GM23338 (cell line): ENCODE measurements around the gene RARRES2. TPM values are rescaled to one million over a fixed set of nuclear protein-coding genes. Genes with fewer than 3 reads are reported as not detected.
A peak's percentile ranks its signal among the peaks of the same experiment; 100 is the strongest.

ENCODE experiments used
- ATAC-seq: fragments of 200-7000 bp; cut with Tn5 transposase; 3 replicates; pipeline ENCODE4 v1.9.1; 2020
- DNase-seq: peaks from one replicate; pipeline ENCODE4 v3.0.0-alpha.2; 2015; ENCODE audit warnings: low spot score
- H2AFZ ChIP-seq: fragments of 200-600 bp; sonication (generic); 2 replicates; pipeline ENCODE4 v1.8.0; 2016; ENCODE audit warnings: antibody characterized with exemption, mild to moderate bottlenecking, moderate library complexity
- H3F3A ChIP-seq: fragments of 200-600 bp; sonication (generic); replicated peaks from 2 replicates; pipeline ENCODE4 v1.8.0; 2017; ENCODE audit warnings: antibody characterized with exemption, mixed run types, low read depth
- H3K27ac ChIP-seq: fragments of 200-600 bp; sonication (generic); 2 replicates; pipeline ENCODE4 v1.6.1; 2016; ENCODE audit warnings: low read depth
- H3K27me3 ChIP-seq: fragments of 200-600 bp; sonication (generic); 2 replicates; pipeline ENCODE4 v1.8.0; 2016; ENCODE audit warnings: mild to moderate bottlenecking, mixed run types, moderate library complexity; ENCODE audit not compliant: insufficient read depth
- H3K36me3 ChIP-seq: fragments of 200-600 bp; sonication (generic); 2 replicates; pipeline ENCODE4 v1.8.0; 2016; ENCODE audit warnings: mild to moderate bottlenecking; ENCODE audit not compliant: insufficient read depth
- H3K4me1 ChIP-seq: fragments of 200-600 bp; sonication (generic); 2 replicates; pipeline ENCODE4 v1.8.0; 2016; ENCODE audit warnings: mild to moderate bottlenecking, moderate library complexity; ENCODE audit not compliant: insufficient read depth
- H3K4me2 ChIP-seq: fragments of 200-600 bp; sonication (generic); 2 replicates; pipeline ENCODE4 v1.7.1; 2017; ENCODE audit warnings: mixed run types
- H3K4me3 ChIP-seq: fragments of 200-600 bp; sonication (generic); 2 replicates; pipeline ENCODE4 v1.6.1; 2016; ENCODE audit warnings: mixed run types
- H3K79me2 ChIP-seq: fragments of 200-600 bp; sonication (generic); replicated peaks from 2 replicates; pipeline ENCODE4 v1.8.0; 2017; ENCODE audit warnings: mild to moderate bottlenecking; ENCODE audit not compliant: insufficient read depth
- H3K9me2 ChIP-seq: fragments of 200-600 bp; sonication (generic); 2 replicates; pipeline ENCODE4 v1.8.0; 2017; ENCODE audit not compliant: insufficient read depth
- H4K20me1 ChIP-seq: fragments of 200-600 bp; sonication (generic); replicated peaks from 2 replicates; pipeline ENCODE4 v1.8.0; 2017; ENCODE audit warnings: mild to moderate bottlenecking; ENCODE audit not compliant: insufficient read depth
- H3K27ac Mint-ChIP-seq: 2 replicates; pipeline ENCODE4 v1.8.0; 2020; ENCODE audit warnings: inconsistent platforms, mild to moderate bottlenecking, moderate library complexity, mixed read lengths
- H3K27me3 Mint-ChIP-seq: 3 replicates; pipeline ENCODE4 v1.8.0; 2022; ENCODE audit warnings: low read depth, mild to moderate bottlenecking, moderate library complexity, mixed read lengths, inconsistent platforms; ENCODE audit not compliant: insufficient read depth, poor library complexity
- H3K36me3 Mint-ChIP-seq: 3 replicates; pipeline ENCODE4 v1.8.0; 2021; ENCODE audit warnings: low read depth, mild to moderate bottlenecking, inconsistent platforms, moderate library complexity, mixed read lengths
- H3K4me1 Mint-ChIP-seq: 3 replicates; pipeline ENCODE4 v1.8.0; 2020; ENCODE audit warnings: mild to moderate bottlenecking, inconsistent platforms, mixed read lengths
- H3K4me3 Mint-ChIP-seq: 3 replicates; pipeline ENCODE4 v1.8.0; 2021; ENCODE audit warnings: moderate library complexity, mild to moderate bottlenecking, inconsistent platforms, mixed read lengths
- H3K9me3 Mint-ChIP-seq: 3 replicates; pipeline ENCODE4 v1.8.0; 2020; ENCODE audit warnings: moderate library complexity, mild to moderate bottlenecking, inconsistent platforms, mixed read lengths
- CREB1 ChIP-seq: fragments of 250-450 bp; sonication (Bioruptor Pico); IDR thresholded peaks from 2 replicates; pipeline ENCODE4 v1.5.0; 2020; ENCODE audit warnings: low read depth, mild to moderate bottlenecking, moderate library complexity
- CTCF ChIP-seq, 2 experiments: fragments of 200-600 bp in 1 of 2; sonication (generic) in 1 of 2; conservative IDR thresholded peaks; 2 replicates each; pipeline versions ENCODE4 v1.5.1 to v1.6.1; 2016 to 2017; ENCODE audit warnings: antibody characterized with exemption in 2 of 2, low read depth in 2 of 2, mild to moderate bottlenecking in 2 of 2, moderate library complexity in 1 of 2
- ETS1 ChIP-seq: IDR thresholded peaks from 2 replicates; pipeline ENCODE4 v1.6.1; 2016; ENCODE audit warnings: antibody characterized with exemption
- EZH2 ChIP-seq: fragments of 200-600 bp; sonication (generic); IDR thresholded peaks from one replicate; pipeline ENCODE4 v1.8.0; 2017; ENCODE audit warnings: antibody characterized with exemption, mild to moderate bottlenecking, low read depth; ENCODE audit not compliant: unreplicated experiment
- EZH2phosphoT487 ChIP-seq: fragments of 200-600 bp; sonication (generic); IDR thresholded peaks from one replicate; pipeline ENCODE4 v1.8.1; 2018; ENCODE audit warnings: antibody characterized with exemption; ENCODE audit not compliant: unreplicated experiment
- JUNB ChIP-seq: IDR thresholded peaks from one replicate; pipeline ENCODE4 v1.6.1; 2016; ENCODE audit warnings: antibody characterized with exemption; ENCODE audit not compliant: unreplicated experiment
- NANOG ChIP-seq: IDR thresholded peaks from 2 replicates; pipeline ENCODE4 v1.6.1; 2016; ENCODE audit warnings: antibody characterized with exemption, borderline replicate concordance
- REST ChIP-seq: IDR thresholded peaks from one replicate; pipeline ENCODE4 v1.6.1; 2018; ENCODE audit warnings: antibody characterized with exemption; ENCODE audit not compliant: unreplicated experiment
- STAT1 ChIP-seq: IDR thresholded peaks from one replicate; pipeline ENCODE4 v1.6.1; 2016; ENCODE audit warnings: antibody characterized with exemption; ENCODE audit not compliant: unreplicated experiment
- ZNF114 ChIP-seq: fragments of 250-450 bp; sonication (Bioruptor Pico); IDR thresholded peaks from 2 replicates; pipeline ENCODE4 v1.5.0; 2020; ENCODE audit warnings: mild to moderate bottlenecking, moderate library complexity
- ZNF331 ChIP-seq: fragments of 250-450 bp; sonication (Bioruptor Pico); IDR thresholded peaks from 2 replicates; pipeline ENCODE4 v1.5.0; 2020; ENCODE audit warnings: low read depth, mild to moderate bottlenecking, moderate library complexity
- ZNF462 ChIP-seq: fragments of 250-450 bp; sonication (Bioruptor Pico); IDR thresholded peaks from 2 replicates; pipeline ENCODE4 v1.5.0; 2020; ENCODE audit warnings: mild to moderate bottlenecking, moderate library complexity
- polyA plus RNA-seq: library from polyadenylated mRNA; unstranded; fragments of >200 nt; fragmentation: Nextera tagmentation; extraction: Ambion mirVana; gene quantifications from 2 replicates; pipeline ENCODE4 v1.2.1, GENCODE V29; 2016
- total RNA-seq: library from RNA; depleted of rRNA; stranded (reverse); fragments of >200 nt; shearing (Covaris generic); gene quantifications from 2 replicates; pipeline ENCODE4 v1.2.3, GENCODE V29; 2014

Gene RARRES2
- total and polyA plus RNA-seq, 2 experiments from 2014 or later = 169 to 314 TPM

GRCh38 chr7:150329331-150330120 lies 11.9 kb downstream of the RARRES2 start (continued):
- TF ChIP-seq CTCF (conservative IDR thresholded peaks at IDR 0.05; ENCODE audit: low read depth in 2 of 2) = 0 out of 4 replicates have a peak, but pooled peaks of 1 of the 2 experiments have one; percentile 5

GRCh38 chr7:150327308-150327707 lies 14.1 kb downstream of the RARRES2 start:
- Mint-ChIP-seq H3K36me3 (peaks cover 40% of the 10 kb centered on the region), H3K9me3 (no peaks in the 10 kb centered on the region; the same call in 2 of the 3 replicates), H3K27me3 (peaks cover 15% of the 10 kb centered on the region), H3K4me3 (no peak overlapping the region), H3K4me1 (peaks cover 41% of the 10 kb centered on the region), H3K27ac (no peak overlapping the region)
- H3K79me2 ChIP-seq = peaks cover 52% of the 10 kb centered on the region
- peaks cover 32% of the 10 kb centered on the region for H3K36me3 ChIP-seq
- H3K4me2 ChIP-seq = no peak overlapping the region
- H3K4me3 ChIP-seq = no peak overlapping the region
- H2AFZ ChIP-seq = no peak overlapping the region
- H3K27me3 ChIP-seq = no peaks in the 10 kb centered on the region
- peaks cover 41% of the 10 kb centered on the region for H3K4me1 ChIP-seq
- ATAC-seq (no peak), DNase-seq (no peak)
- H3K27ac ChIP-seq = no peak overlapping the region
- H4K20me1 ChIP-seq = no peaks in the 10 kb centered on the region
- peaks cover 2% of the 10 kb centered on the region; the same call in 1 of the 2 replicates for H3K9me2 ChIP-seq
- H3F3A ChIP-seq = peaks cover 22% of the 10 kb centered on the region
- TF ChIP-seq EZH2 = no peak
- no peak for TF ChIP-seq NANOG
- no peak for TF ChIP-seq STAT1
- no peak for TF ChIP-seq EZH2phosphoT487
- TF ChIP-seq ZNF462 (CRISPR knock-in tag) = no peak
- no peak for TF ChIP-seq ZNF114 (CRISPR knock-in tag)
- no peak for TF ChIP-seq CREB1 (CRISPR knock-in tag)
- TF ChIP-seq JUNB = no peak
- TF ChIP-seq ETS1 = no peak
- no peak for TF ChIP-seq ZNF331 (CRISPR knock-in tag)
- no peak for TF ChIP-seq REST
